NCI-H748 treated with DMSO at 0.1 percent for 48 hours (cell line): ENCODE data around the gene KRT74.

Source experiments
- DNase-seq: peaks from one replicate; lab custom pipeline; 2025; lab: John Stamatoyannopoulos, UW

KRT74 gene

GRCh38 chr12:52573306-52573705 is 337 bp downstream of the KRT74 start:
- DNase-seq = no peak

- DNase-seq = no peak
Observed at GRCh38 chr12:52570511-52570910, 3.1 kb downstream of the KRT74 start.

GRCh38 chr12:52568111-52568510 is 5.5 kb downstream of the KRT74 start:
- no peak for DNase-seq

- DNase-seq = no peak
Observed at GRCh38 chr12:52566847-52567291, 6.8 kb downstream of the KRT74 start.

- no peak for DNase-seq
Observed at GRCh38 chr12:52564582-52564981, 9.1 kb downstream of the KRT74 start.

GRCh38 chr12:52561880-52562449 is 11.7 kb downstream of the KRT74 start:
- DNase-seq = no peak

GRCh38 chr12:52559979-52560378 is 13.7 kb downstream of the KRT74 start:
- no peak for DNase-seq

GRCh38 chr12:52558781-52559445 is 14.7 kb downstream of the KRT74 start:
- DNase-seq = no peak

GRCh38 chr12:52557476-52557875 is 16.2 kb downstream of the KRT74 start:
- no peak for DNase-seq

GRCh38 chr12:52555577-52555976 is 18.1 kb downstream of the KRT74 start:
- DNase-seq = no peak

GRCh38 chr12:52552681-52553195 is 20.9 kb downstream of the KRT74 start, which contains the start of gene KRT71:
Gene KRT71, minus strand, starts transcription at chr12:52553145. Its CDS starts 68 bp downstream, at chr12:52553077.
- no peak for DNase-seq

GRCh38 chr12:52552055-52552454 is 21.6 kb downstream of the KRT74 start:
- DNase-seq = no peak

- DNase-seq = no peak
Observed at GRCh38 chr12:52551216-52551865, 22.3 kb downstream of the KRT74 start.

GRCh38 chr12:52546126-52546525 is 27.5 kb downstream of the KRT74 start:
- DNase-seq = no peak

GRCh38 chr12:52543985-52544883 is 29.4 kb downstream of the KRT74 start:
- no peak for DNase-seq

- no peak for DNase-seq
Observed at GRCh38 chr12:52542785-52543318, 30.8 kb downstream of the KRT74 start.

GRCh38 chr12:52542157-52542556 is 31.5 kb downstream of the KRT74 start:
- no peak for DNase-seq

GRCh38 chr12:52541709-52542108 is 31.9 kb downstream of the KRT74 start:
- no peak for DNase-seq

GRCh38 chr12:52540531-52540930 is 33.1 kb downstream of the KRT74 start:
- no peak for DNase-seq

- no peak for DNase-seq
Observed at GRCh38 chr12:52539821-52540173, 33.8 kb downstream of the KRT74 start.

GRCh38 chr12:52539083-52539820 is 34.4 kb downstream of the KRT74 start:
- peak; percentile 30 for DNase-seq
